ENCODE results near the gene KYAT1. TPM values are rescaled to one million over a fixed set of nuclear protein-coding genes. Genes with fewer than 3 reads are reported as not detected.

Gene KYAT1
- total and polyA plus RNA-seq, 4 donors = 4.5 to 11.4 (median 8.5) TPM

DNA sequence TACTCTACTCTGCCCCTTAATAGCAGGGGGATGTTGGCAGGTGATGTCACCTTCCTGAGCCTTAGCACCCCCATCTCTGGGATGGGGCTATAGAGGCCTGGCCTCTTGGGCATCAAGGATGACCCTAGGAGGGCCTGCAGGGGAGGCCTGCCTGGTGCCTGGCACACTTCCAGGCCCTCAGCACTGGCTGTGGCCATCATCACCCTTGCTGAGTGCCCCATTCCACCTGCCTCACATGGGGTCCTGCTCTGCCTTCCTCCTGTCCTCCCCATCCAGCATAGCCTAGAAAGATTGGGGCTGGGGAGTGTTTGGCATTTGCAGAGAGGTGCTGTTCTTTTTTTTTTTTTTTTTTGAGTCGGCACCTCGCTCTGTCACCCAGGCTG, 21.3 kb upstream of the KYAT1 start:
- no peak for DNase-seq
- no peaks in the 10 kb centered on the region for H3K27me3 ChIP-seq (ENCODE audit: control insufficient read depth in 1 of 2, insufficient read depth in 2 of 2, low read length in 1 of 2)
- H3K9me3 ChIP-seq (ENCODE audit: control insufficient read depth, low read length) = no peaks in the 10 kb centered on the region
- H3K27ac ChIP-seq (ENCODE audit: low read depth in 1 of 2, low read length in 2 of 2) = peak overlapping the region in 1 of 2 donors; percentile 58
- H3K4me3 ChIP-seq (ENCODE audit: low read length in 2 of 2) = no peak overlapping the region
- peak; percentile 1 for ATAC-seq (ENCODE audit: low FRiP score)
- 26 to 55% methylated on average over 2 of the region's 2 CpGs for WGBS, 2 donors
- intact Hi-C loops (cut with DNase I) = no loop called here
- H3K36me3 ChIP-seq (ENCODE audit: control insufficient read depth in 1 of 2, insufficient read depth in 2 of 2, low read length in 1 of 2) = peaks cover 4 to 11% of the 10 kb centered on the region in 2 donors
- no peaks in the 10 kb centered on the region for H3K4me1 ChIP-seq (ENCODE audit: control insufficient read depth in 1 of 2, insufficient read depth in 2 of 2, low read length in 2 of 2)

DNA sequence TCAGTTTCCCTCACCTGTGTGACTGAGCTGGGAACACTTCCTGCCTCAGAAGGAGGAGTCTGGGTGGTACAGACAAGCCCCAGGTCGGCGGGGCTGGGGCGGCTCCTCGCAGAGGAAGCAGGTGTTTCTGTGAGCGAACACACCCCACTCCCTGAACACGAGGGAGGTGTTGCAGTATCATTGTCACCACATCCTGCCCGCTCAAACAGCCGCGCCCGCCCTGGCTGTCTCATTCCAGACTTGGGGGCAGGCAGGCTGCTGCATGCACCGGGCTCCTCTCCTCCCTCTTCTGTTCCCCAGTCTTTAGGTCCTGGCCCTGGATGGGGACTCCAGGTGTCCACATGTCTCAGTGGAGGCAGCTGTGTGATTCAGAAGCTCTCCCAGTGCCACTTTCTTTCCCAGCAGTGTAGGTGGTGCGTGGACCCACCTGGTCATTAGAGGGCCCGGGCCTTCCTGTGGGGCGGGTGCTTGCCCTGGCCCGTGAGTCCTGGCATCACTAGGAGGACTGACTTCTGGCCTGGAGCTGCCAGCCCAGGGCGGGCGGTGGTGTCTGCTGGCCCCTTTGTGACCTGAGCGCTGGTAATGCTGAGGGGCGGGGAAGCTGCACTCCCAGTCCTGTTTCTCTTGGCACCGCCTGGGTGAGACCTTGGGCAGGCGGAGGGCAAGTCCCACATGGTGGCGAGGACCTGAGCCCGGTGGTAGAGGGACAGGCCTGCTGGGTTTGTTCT, 20.8 kb upstream of the KYAT1 start:
- H3K4me3 ChIP-seq (ENCODE audit: low read length in 2 of 2) = no peak overlapping the region
- H3K27ac ChIP-seq (ENCODE audit: low read depth in 1 of 2, low read length in 2 of 2) = peak overlapping the region in 1 of 2 donors; percentile 58
- intact Hi-C loops (cut with DNase I) = no loop called here
- H3K4me1 ChIP-seq (ENCODE audit: control insufficient read depth in 1 of 2, insufficient read depth in 2 of 2, low read length in 2 of 2) = no peaks in the 10 kb centered on the region
- no peaks in the 10 kb centered on the region for H3K9me3 ChIP-seq (ENCODE audit: control insufficient read depth, low read length)
- no peaks in the 10 kb centered on the region for H3K27me3 ChIP-seq (ENCODE audit: control insufficient read depth in 1 of 2, insufficient read depth in 2 of 2, low read length in 1 of 2)
- WGBS, 2 donors = 35% methylated on average over 23 of the region's 23 CpGs
- H3K36me3 ChIP-seq (ENCODE audit: control insufficient read depth in 1 of 2, insufficient read depth in 2 of 2, low read length in 1 of 2) = peaks cover 4 to 5% of the 10 kb centered on the region in 2 donors
- DNase-seq (peak; percentile 83 to 84), ATAC-seq (ENCODE audit: low FRiP score) (peak; percentile 76)

DNA sequence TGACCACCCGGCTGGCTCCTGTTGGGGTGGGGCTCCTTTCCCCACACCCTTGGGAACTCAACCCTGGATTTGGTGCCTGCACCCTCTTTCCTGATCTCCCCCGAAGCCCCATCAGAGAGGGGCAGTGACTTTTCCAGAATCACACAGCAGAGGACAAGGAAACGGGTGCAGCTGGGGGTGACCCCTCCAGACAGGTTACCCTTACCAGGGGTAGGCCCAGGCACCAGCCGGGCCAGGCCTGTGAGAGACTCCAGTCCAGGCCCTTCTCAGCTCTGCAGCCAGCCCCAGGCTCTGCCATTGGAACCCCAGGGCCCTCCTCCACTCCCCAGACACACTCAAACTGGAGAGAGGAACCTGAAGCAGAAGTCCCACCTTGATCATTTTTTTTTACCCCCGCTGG, 20.1 kb upstream of the KYAT1 start:
- Histone ChIP-seq H3K27ac (ENCODE audit: low read depth in 1 of 2, low read length in 2 of 2) (peak overlapping the region; percentile 15 to 58), H3K27me3 (ENCODE audit: control insufficient read depth in 1 of 2, insufficient read depth in 2 of 2, low read length in 1 of 2) (no peaks in the 10 kb centered on the region), H3K36me3 (ENCODE audit: control insufficient read depth in 1 of 2, insufficient read depth in 2 of 2, low read length in 1 of 2) (peaks cover 3 to 4% of the 10 kb centered on the region in 2 donors), H3K4me3 (ENCODE audit: low read length in 2 of 2) (no peak overlapping the region), H3K9me3 (ENCODE audit: control insufficient read depth, low read length) (no peaks in the 10 kb centered on the region), H3K4me1 (ENCODE audit: control insufficient read depth in 1 of 2, insufficient read depth in 2 of 2, low read length in 2 of 2) (no peaks in the 10 kb centered on the region)
- ATAC-seq (ENCODE audit: low FRiP score) (no peak), DNase-seq (no peak)
- intact Hi-C loops (cut with DNase I) = no loop called here
- WGBS, 2 donors = 88 to 89% methylated on average over 5 of the region's 5 CpGs

DNA sequence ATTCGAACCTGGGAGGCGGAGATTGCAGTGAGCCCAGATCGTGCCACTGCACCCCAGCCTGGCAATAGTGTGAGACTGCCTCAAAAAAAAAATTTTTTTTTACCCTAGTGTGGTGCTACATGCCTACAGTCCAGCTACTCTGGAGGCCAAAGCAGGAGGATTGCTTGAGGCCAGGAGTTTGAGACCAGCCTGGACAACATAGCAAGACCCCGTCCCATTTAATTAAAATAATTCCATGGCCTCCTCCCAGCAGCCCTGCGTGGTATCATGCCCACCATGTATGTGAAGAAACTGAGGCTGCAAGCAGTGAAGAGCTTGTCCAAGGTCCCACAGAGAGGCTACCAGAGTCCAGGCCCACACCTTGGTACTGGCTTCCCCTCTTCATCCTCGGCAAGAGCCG, 19.6 kb upstream of the KYAT1 start:
- Histone ChIP-seq H3K9me3 (ENCODE audit: control insufficient read depth, low read length) (no peaks in the 10 kb centered on the region), H3K36me3 (ENCODE audit: control insufficient read depth in 1 of 2, insufficient read depth in 2 of 2, low read length in 1 of 2) (peaks cover 3 to 4% of the 10 kb centered on the region in 2 donors), H3K27me3 (ENCODE audit: control insufficient read depth in 1 of 2, insufficient read depth in 2 of 2, low read length in 1 of 2) (no peaks in the 10 kb centered on the region), H3K4me3 (ENCODE audit: low read length in 2 of 2) (no peak overlapping the region), H3K27ac (ENCODE audit: low read depth in 1 of 2, low read length in 2 of 2) (no peak overlapping the region), H3K4me1 (ENCODE audit: control insufficient read depth in 1 of 2, insufficient read depth in 2 of 2, low read length in 2 of 2) (no peaks in the 10 kb centered on the region)
- intact Hi-C loops (cut with DNase I) = no loop called here
- 81 to 85% methylated on average over 7 of the region's 7 CpGs for WGBS, 2 donors
- ATAC-seq (ENCODE audit: low FRiP score) (no peak), DNase-seq (no peak)

DNA sequence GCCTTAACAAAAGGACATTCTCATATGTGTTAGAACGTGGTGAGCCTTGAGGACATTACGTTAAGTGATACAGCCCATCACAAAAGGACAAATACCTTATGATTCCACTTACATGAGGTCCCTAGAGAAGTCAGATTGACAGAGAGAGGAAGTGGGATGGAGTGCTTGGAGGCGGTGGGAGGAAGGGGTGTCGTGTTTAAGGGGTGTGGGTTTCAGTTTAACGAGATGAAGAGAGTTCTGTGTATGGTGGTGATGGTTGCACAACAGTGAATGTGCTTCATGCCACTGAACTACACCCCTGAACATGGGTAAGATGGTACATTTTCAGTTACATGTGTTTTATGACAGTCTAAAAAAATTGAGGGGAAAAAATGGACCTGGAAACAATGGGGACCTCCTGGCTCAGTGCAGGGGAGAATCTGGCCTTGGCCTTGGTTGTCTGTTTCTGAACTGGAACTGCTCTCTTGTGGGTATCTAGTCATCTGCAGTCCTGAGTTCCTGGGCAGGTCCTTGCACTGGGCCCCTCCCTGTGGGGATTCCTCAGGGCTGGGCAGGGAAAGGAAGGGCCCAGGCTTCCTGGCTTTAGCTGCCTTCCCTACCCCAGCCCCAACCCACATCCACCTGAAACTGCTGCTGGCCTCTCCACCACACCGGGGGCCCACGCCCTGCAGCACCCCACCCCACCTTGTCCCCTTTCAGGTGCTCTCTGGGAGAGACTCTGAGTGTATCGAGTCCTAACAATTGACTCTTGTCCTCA, 18.0 kb upstream of the KYAT1 start:
- Histone ChIP-seq H3K4me3 (ENCODE audit: low read length in 2 of 2) (no peak overlapping the region), H3K9me3 (ENCODE audit: control insufficient read depth, low read length) (no peaks in the 10 kb centered on the region), H3K27ac (ENCODE audit: low read depth in 1 of 2, low read length in 2 of 2) (no peak overlapping the region), H3K36me3 (ENCODE audit: control insufficient read depth in 1 of 2, insufficient read depth in 2 of 2, low read length in 1 of 2) (peaks cover 3 to 4% of the 10 kb centered on the region in 2 donors), H3K4me1 (ENCODE audit: control insufficient read depth in 1 of 2, insufficient read depth in 2 of 2, low read length in 2 of 2) (no peaks in the 10 kb centered on the region), H3K27me3 (ENCODE audit: control insufficient read depth in 1 of 2, insufficient read depth in 2 of 2, low read length in 1 of 2) (no peaks in the 10 kb centered on the region)
- no peak for DNase-seq
- ATAC-seq (ENCODE audit: low FRiP score) = no peak
- intact Hi-C loops (cut with DNase I) = no loop called here
- whole genome bisulfite sequencing, 2 donors = 78 to 82% methylated on average over 8 of the region's 8 CpGs

DNA sequence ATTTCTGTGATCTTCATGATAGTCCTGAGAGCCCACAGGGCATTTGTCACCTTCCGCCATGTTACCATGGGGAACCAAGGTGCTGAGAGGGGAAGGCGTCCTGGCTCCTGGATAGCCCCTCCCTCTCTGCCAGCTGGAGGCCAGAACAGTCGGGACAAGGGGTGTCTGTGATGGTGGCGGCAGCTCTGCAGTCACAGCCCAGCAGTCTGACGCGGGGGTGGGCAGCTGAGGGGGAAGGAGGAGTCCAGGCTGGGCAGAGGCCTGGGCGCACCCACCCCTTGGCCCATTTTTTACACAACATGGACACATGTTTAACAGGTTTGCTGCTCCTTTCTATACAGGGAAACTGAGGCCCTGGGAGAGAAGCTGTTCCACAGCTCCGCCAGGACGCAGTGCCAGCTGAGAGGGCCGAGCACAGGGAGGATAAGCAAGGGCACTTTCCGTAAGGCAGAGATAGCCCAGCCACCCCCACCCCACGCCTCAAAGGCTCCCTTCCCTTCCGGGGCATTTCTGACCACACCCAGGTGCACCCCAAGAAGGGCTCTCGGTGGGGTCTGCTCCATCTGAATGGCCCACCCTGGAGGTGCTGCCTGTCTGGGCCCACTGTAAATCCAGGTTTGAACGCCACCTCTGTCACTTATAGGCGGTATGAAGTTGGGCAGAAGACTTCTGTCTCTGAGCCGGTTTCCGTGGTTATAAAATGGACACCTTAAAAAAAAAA, 17.3 kb upstream of the KYAT1 start:
- H3K4me3 ChIP-seq (ENCODE audit: low read length in 2 of 2) = no peak overlapping the region
- H3K27ac ChIP-seq (ENCODE audit: low read depth in 1 of 2, low read length in 2 of 2) = no peak overlapping the region
- H3K27me3 ChIP-seq (ENCODE audit: control insufficient read depth in 1 of 2, insufficient read depth in 2 of 2, low read length in 1 of 2) = no peaks in the 10 kb centered on the region
- no peaks in the 10 kb centered on the region for H3K4me1 ChIP-seq (ENCODE audit: control insufficient read depth in 1 of 2, insufficient read depth in 2 of 2, low read length in 2 of 2)
- H3K36me3 ChIP-seq (ENCODE audit: control insufficient read depth in 1 of 2, insufficient read depth in 2 of 2, low read length in 1 of 2) = peaks cover 3 to 4% of the 10 kb centered on the region in 2 donors
- no peaks in the 10 kb centered on the region for H3K9me3 ChIP-seq (ENCODE audit: control insufficient read depth, low read length)
- ATAC-seq (ENCODE audit: low FRiP score) = no peak
- 86 to 87% methylated on average over 18 of the region's 18 CpGs for WGBS, 2 donors
- no peak for DNase-seq
- intact Hi-C loops (cut with DNase I) = no loop called here

DNA sequence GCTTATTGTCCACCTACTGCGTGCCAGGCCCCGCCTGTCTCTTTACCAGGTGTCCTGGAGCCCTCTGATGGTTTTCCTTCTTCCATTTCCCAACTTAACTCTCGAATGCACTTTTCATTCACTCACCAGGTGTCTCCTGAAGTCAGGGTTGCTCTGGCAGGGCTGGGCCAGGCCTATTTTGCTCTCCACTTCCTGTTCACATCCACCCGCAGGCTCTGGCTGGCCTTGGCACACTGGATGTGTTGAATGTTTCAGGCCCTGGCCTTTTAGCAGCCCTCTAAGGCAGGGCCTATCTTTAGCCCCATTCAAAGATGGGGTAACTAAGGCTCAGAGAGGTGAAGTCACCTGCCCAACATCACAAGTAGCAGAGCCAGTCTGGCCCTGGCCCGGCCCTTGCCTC, 16.6 kb upstream of the KYAT1 start:
- Histone ChIP-seq H3K4me3 (ENCODE audit: low read length in 2 of 2) (no peak overlapping the region), H3K9me3 (ENCODE audit: control insufficient read depth, low read length) (no peaks in the 10 kb centered on the region), H3K27ac (ENCODE audit: low read depth in 1 of 2, low read length in 2 of 2) (no peak overlapping the region), H3K36me3 (ENCODE audit: control insufficient read depth in 1 of 2, insufficient read depth in 2 of 2, low read length in 1 of 2) (peaks cover 3 to 4% of the 10 kb centered on the region in 2 donors), H3K4me1 (ENCODE audit: control insufficient read depth in 1 of 2, insufficient read depth in 2 of 2, low read length in 2 of 2) (no peaks in the 10 kb centered on the region), H3K27me3 (ENCODE audit: control insufficient read depth in 1 of 2, insufficient read depth in 2 of 2, low read length in 1 of 2) (no peaks in the 10 kb centered on the region)
- intact Hi-C loops (cut with DNase I) = no loop called here
- 81 to 83% methylated on average over 5 of the region's 5 CpGs for WGBS, 2 donors
- DNase-seq (no peak), ATAC-seq (ENCODE audit: low FRiP score) (no peak)

DNA sequence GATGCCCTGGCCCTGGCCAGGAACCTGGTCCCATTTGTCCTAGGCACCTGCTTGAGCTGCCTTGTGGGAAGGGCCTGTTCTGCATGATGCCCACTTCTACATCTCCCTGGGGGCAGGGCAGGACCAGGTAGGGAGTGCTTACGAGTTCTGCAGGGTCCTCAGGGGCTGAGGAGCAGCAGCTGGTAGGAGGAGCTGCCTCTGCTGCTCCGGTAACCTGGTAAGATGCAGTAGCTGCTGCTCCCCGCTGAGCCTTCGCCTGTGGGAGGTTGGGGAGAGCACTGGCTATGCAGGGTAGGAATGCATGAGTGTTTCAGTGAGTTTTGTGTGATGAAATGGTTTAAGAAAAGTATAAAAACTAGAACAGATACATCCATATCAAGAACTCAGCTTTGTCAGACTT, 13.8 kb upstream of the KYAT1 start:
- Histone ChIP-seq H3K9me3 (ENCODE audit: control insufficient read depth, low read length) (no peaks in the 10 kb centered on the region), H3K27me3 (ENCODE audit: control insufficient read depth in 1 of 2, insufficient read depth in 2 of 2, low read length in 1 of 2) (no peaks in the 10 kb centered on the region), H3K4me1 (ENCODE audit: control insufficient read depth in 1 of 2, insufficient read depth in 2 of 2, low read length in 2 of 2) (no peaks in the 10 kb centered on the region), H3K27ac (ENCODE audit: low read depth in 1 of 2, low read length in 2 of 2) (no peak overlapping the region), H3K4me3 (ENCODE audit: low read length in 2 of 2) (no peak overlapping the region), H3K36me3 (ENCODE audit: control insufficient read depth in 1 of 2, insufficient read depth in 2 of 2, low read length in 1 of 2) (peaks cover 3 to 4% of the 10 kb centered on the region in 2 donors)
- 48 to 50% methylated on average over 4 of the region's 4 CpGs for WGBS, 2 donors
- ATAC-seq (ENCODE audit: low FRiP score) (no peak), DNase-seq (no peak)
- intact Hi-C loops (cut with DNase I) = no loop called here
